Activated T-helper 1 cell treated with anti-CD3 and anti-CD28 coated beads, Interleukin-2, amount 50 U/mL, for 16 hours (primary cell): ENCODE results near the gene TTC28.
"Not testable (repeated sequence)": the region's sequence is repeated elsewhere in the genome, so short reads cannot be mapped to it uniquely, and the experiment has no call there.

Experiments used
- DNase-seq, 2 donors: peaks; one replicate each; pipeline ENCODE4 v3.0.0-alpha.2; 2020; ENCODE audit warnings: low read depth in 1 of 2, low spot score in 1 of 2

TTC28 gene

GRCh38 chr22:28678170-28678569, 1.5 kb downstream of the TTC28 start:
- not testable (repeated sequence) for DNase-seq

- no peak for DNase-seq
Measured at GRCh38 chr22:28674121-28674563, 5.5 kb downstream of the TTC28 start.

GRCh38 chr22:28670756-28671155, 8.9 kb downstream of the TTC28 start:
- DNase-seq: no peak

GRCh38 chr22:28670161-28670560, 9.5 kb downstream of the TTC28 start:
- no peak for DNase-seq

GRCh38 chr22:28669387-28669786, 10.3 kb downstream of the TTC28 start:
- DNase-seq: no peak

GRCh38 chr22:28663569-28663942, 16.1 kb downstream of the TTC28 start:
- DNase-seq: not testable (repeated sequence)

GRCh38 chr22:28658448-28658847, 21.2 kb downstream of the TTC28 start:
- DNase-seq: no peak

GRCh38 chr22:28656181-28656580, 23.5 kb downstream of the TTC28 start:
- DNase-seq: no peak

- DNase-seq: no peak
Measured at GRCh38 chr22:28650463-28650862, 29.2 kb downstream of the TTC28 start.

- no peak for DNase-seq
Measured at GRCh38 chr22:28648792-28649191, 30.8 kb downstream of the TTC28 start.

- no peak for DNase-seq
Measured at GRCh38 chr22:28647216-28647615, 32.4 kb downstream of the TTC28 start.

GRCh38 chr22:28639321-28639720, 40.3 kb downstream of the TTC28 start:
- no peak for DNase-seq

GRCh38 chr22:28637225-28637624, 42.4 kb downstream of the TTC28 start:
- no peak for DNase-seq

GRCh38 chr22:28630177-28630574, 49.5 kb downstream of the TTC28 start:
- DNase-seq: no peak

GRCh38 chr22:28629420-28630176, 50.0 kb downstream of the TTC28 start:
- no peak for DNase-seq

GRCh38 chr22:28628766-28629165, 50.9 kb downstream of the TTC28 start:
- DNase-seq: no peak

GRCh38 chr22:28627791-28628190, 51.8 kb downstream of the TTC28 start:
- DNase-seq: no peak

- DNase-seq: no peak
Measured at GRCh38 chr22:28620244-28620922, 59.3 kb downstream of the TTC28 start.

- DNase-seq: no peak
Measured at GRCh38 chr22:28619236-28619635, 60.4 kb downstream of the TTC28 start.

GRCh38 chr22:28615423-28615822, 64.2 kb downstream of the TTC28 start:
- DNase-seq: not testable (repeated sequence)

GRCh38 chr22:28609921-28610320, 69.7 kb downstream of the TTC28 start:
- DNase-seq: no peak

GRCh38 chr22:28608546-28608945, 71.1 kb downstream of the TTC28 start:
- DNase-seq: no peak

GRCh38 chr22:28607795-28608194, 71.8 kb downstream of the TTC28 start:
- DNase-seq: no peak
